Hepatocyte (in vitro differentiated cells): ENCODE data around the gene ANAPC16. TPM values are rescaled to one million over a fixed set of nuclear protein-coding genes. Genes with fewer than 3 reads are reported as not detected.

ENCODE experiments used
- DNase-seq: peaks from one replicate; pipeline ENCODE4 v3.0.0-alpha.2; 2016; ENCODE audit warnings: low spot score
- H2AFZ ChIP-seq: fragments of 200-600 bp; sonication (generic); 2 replicates; pipeline ENCODE4 v1.6.0; 2016; ENCODE audit warnings: antibody characterized with exemption, mild to moderate bottlenecking
- H3K27ac ChIP-seq: fragments of 200-600 bp; sonication (generic); 2 replicates; pipeline ENCODE4 v1.5.1; 2016; ENCODE audit warnings: mild to moderate bottlenecking
- H3K27me3 ChIP-seq: fragments of 200-600 bp; sonication (generic); 2 replicates; pipeline ENCODE4 v1.6.1; 2016
- H3K36me3 ChIP-seq: fragments of 200-600 bp; sonication (generic); replicated peaks from 2 replicates; pipeline ENCODE4 v1.5.1; 2016; ENCODE audit warnings: low read depth; ENCODE audit not compliant: insufficient read depth
- H3K4me1 ChIP-seq: fragments of 200-600 bp; sonication (generic); 2 replicates; pipeline ENCODE4 v1.5.1; 2016; ENCODE audit warnings: mild to moderate bottlenecking, moderate library complexity; ENCODE audit not compliant: insufficient read depth
- H3K4me2 ChIP-seq: fragments of 200-600 bp; sonication (generic); 2 replicates; pipeline ENCODE4 v1.6.0; 2016
- H3K4me3 ChIP-seq: fragments of 200-600 bp; sonication (generic); 2 replicates; pipeline ENCODE4 v1.5.1; 2016; ENCODE audit warnings: mild to moderate bottlenecking
- H3K79me2 ChIP-seq: fragments of 200-600 bp; sonication (generic); 2 replicates; pipeline ENCODE4 v1.6.0; 2017; ENCODE audit warnings: mild to moderate bottlenecking
- H3K9me2 ChIP-seq: fragments of 200-600 bp; sonication (generic); replicated peaks from 2 replicates; pipeline ENCODE4 v1.6.0; 2017; ENCODE audit warnings: mild to moderate bottlenecking; ENCODE audit not compliant: insufficient read depth
- H3K9me3 ChIP-seq: fragments of 200-600 bp; sonication (generic); 2 replicates; pipeline ENCODE4 v1.5.1; 2016; ENCODE audit warnings: low read depth, mild to moderate bottlenecking
- H4K20me1 ChIP-seq: fragments of 200-600 bp; sonication (generic); 2 replicates; pipeline ENCODE4 v1.6.0; 2016; ENCODE audit warnings: mild to moderate bottlenecking; ENCODE audit not compliant: insufficient read depth, poor library complexity, severe bottlenecking
- CTCF ChIP-seq: fragments of 200-600 bp; sonication (generic); IDR thresholded peaks from 2 replicates; pipeline ENCODE4 v1.5.1; 2016; ENCODE audit warnings: antibody characterized with exemption, mild to moderate bottlenecking; ENCODE audit not compliant: poor library complexity
- EZH2 ChIP-seq: fragments of 200-600 bp; sonication (generic); IDR thresholded peaks from 2 replicates; pipeline ENCODE4 v1.6.1; 2016; ENCODE audit warnings: antibody characterized with exemption, mild to moderate bottlenecking, borderline replicate concordance
- EZH2phosphoT487 ChIP-seq: fragments of 200-600 bp; sonication (generic); IDR thresholded peaks from one replicate; pipeline ENCODE4 v1.6.1; 2018; ENCODE audit warnings: antibody characterized with exemption, mild to moderate bottlenecking, low read depth, moderate library complexity; ENCODE audit not compliant: unreplicated experiment, severe bottlenecking
- WGBS: methylation state at CpG from one replicate; pipeline ENCODE4 v1.1.6; 2016; ENCODE audit warnings: low lambda C conversion rate; ENCODE audit errors: missing lambda C conversion rate; 5-methylcytosine and 5-hydroxymethylcytosine counted together
- polyA plus RNA-seq: library from polyadenylated mRNA; unstranded; fragments of >200 nt; fragmentation: Nextera tagmentation; extraction: Ambion mirVana; gene quantifications from 2 replicates; pipeline ENCODE4 v1.2.1, GENCODE V29; 2016
- total RNA-seq: library from RNA; depleted of rRNA; stranded (reverse); fragments of >200 nt; gene quantifications from 2 replicates; pipeline ENCODE4 v1.2.3, GENCODE V29; 2014

Gene ANAPC16
- total and polyA plus RNA-seq, 2 experiments from 2014 or later, result 109 to 118 TPM

DNA sequence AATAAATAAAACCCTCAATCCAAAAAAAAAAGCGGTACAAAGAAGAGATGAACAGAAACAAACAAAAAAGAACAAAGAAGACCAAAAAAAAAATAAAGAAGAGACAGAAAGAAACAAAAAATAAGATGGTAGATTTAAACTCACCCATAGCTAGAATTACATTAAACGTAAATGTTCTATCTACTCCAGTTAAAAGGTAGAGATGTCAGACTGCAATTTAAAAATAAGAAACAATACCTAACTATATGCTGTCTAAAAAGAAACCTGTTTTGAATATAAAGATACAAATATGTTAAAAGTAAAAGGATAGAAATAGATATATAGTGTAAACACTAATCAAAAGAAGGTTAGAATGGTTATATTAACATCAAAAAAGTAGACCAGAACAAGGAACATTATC lies 31.7 kb upstream of the ANAPC16 start:
- no peak for DNase-seq
- H3K9me3 ChIP-seq, result peaks cover 11% of the 10 kb centered on the region
- H3K4me1 ChIP-seq, result no peaks in the 10 kb centered on the region
- TF ChIP-seq EZH2, result no peak
- TF ChIP-seq EZH2phosphoT487, result no peak
- no peak for TF ChIP-seq CTCF
- H3K27me3 ChIP-seq, result no peaks in the 10 kb centered on the region
- H3K27ac ChIP-seq, result no peak overlapping the region
- 99% methylated on average over 2 of the region's 2 CpGs for WGBS
- no peak overlapping the region for H2AFZ ChIP-seq
- H3K9me2 ChIP-seq, result no peaks in the 10 kb centered on the region
- no peaks in the 10 kb centered on the region for H3K79me2 ChIP-seq
- no peak overlapping the region for H3K4me2 ChIP-seq
- H3K36me3 ChIP-seq, result no peaks in the 10 kb centered on the region
- H3K4me3 ChIP-seq, result no peak overlapping the region
- no peaks in the 10 kb centered on the region for H4K20me1 ChIP-seq

DNA sequence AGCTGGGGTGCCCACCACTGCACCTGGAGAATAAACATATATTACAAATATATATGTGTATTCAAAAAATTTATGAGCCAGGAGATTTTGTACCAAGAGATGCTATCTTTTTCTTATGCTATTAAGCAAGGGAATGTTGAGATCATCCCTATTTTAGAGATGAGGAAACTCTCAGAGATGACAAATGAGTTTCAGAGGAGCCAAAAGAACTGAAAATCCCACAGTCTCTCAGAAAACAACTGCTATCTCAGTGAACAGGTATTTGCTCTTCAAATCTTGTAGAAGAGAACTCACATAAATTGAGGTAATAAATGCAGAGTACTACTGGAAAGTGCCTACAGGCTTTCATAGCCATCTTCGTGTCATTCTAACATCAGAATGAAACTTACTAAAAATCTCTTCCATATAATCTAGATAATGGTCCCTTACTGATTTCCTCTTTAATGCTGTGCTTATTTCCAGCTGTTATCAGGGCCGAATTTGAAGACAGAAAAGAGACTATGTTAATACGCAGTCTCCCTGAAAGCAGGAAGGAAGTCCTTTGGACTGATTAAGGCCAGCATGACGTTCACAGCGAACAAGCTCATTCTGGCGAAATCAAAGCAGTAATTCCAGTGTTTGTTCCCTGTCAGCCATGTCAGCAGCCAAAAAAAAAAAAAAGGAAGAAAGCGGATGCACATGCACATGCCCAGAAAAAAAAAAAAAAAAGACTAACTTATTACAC lies 29.4 kb upstream of the ANAPC16 start:
- Histone ChIP-seq H3K9me2 (no peaks in the 10 kb centered on the region), H3K9me3 (peaks cover 11% of the 10 kb centered on the region), H2AFZ (no peak overlapping the region), H3K4me2 (peak overlapping the region; percentile 7), H4K20me1 (no peaks in the 10 kb centered on the region), H3K36me3 (no peaks in the 10 kb centered on the region), H3K4me1 (no peaks in the 10 kb centered on the region), H3K79me2 (no peaks in the 10 kb centered on the region), H3K27ac (peak overlapping the region; percentile 72), H3K27me3 (no peaks in the 10 kb centered on the region), H3K4me3 (no peak overlapping the region)
- DNase-seq, result no peak
- WGBS, result 67% methylated on average over 7 of the region's 7 CpGs
- no peak for TF ChIP-seq EZH2phosphoT487
- no peak for TF ChIP-seq CTCF
- TF ChIP-seq EZH2, result no peak

DNA sequence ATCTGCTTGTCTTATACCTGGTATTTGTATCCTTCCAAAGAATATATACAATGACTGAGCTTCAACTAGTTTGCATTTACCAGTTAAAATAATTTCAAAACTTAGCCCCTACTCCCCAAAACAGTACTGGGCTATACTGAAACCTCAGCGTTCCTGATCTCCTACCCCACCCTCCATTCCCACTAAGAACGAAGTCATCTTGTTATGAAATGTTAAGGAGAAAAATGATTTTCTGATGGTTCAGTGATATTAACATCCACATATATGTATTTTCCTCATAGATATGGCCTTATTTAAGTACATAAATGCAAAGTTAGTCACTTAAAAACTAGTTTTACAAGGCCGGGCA lies 28.9 kb upstream of the ANAPC16 start:
- Histone ChIP-seq H4K20me1 (no peaks in the 10 kb centered on the region), H3K4me1 (no peaks in the 10 kb centered on the region), H3K9me2 (no peaks in the 10 kb centered on the region), H2AFZ (no peak overlapping the region), H3K4me2 (no peak overlapping the region), H3K27ac (peak overlapping the region; percentile 72), H3K4me3 (no peak overlapping the region), H3K36me3 (no peaks in the 10 kb centered on the region), H3K9me3 (peaks cover 11% of the 10 kb centered on the region), H3K79me2 (no peaks in the 10 kb centered on the region), H3K27me3 (no peaks in the 10 kb centered on the region)
- 94% methylated on average over 3 of the region's 3 CpGs for WGBS
- DNase-seq, result no peak
- TF ChIP-seq CTCF (no peak), EZH2 (no peak), EZH2phosphoT487 (no peak)

- no peak overlapping the region for H3K27ac ChIP-seq
- DNase-seq, result no peak
Observed at GRCh38 chr10:72194949-72195348, 20.9 kb upstream of the ANAPC16 start.

More at GRCh38 chr10:72194949-72195348, 20.9 kb upstream of the ANAPC16 start:
- no peak overlapping the region for H2AFZ ChIP-seq
- H3K36me3 ChIP-seq, result no peaks in the 10 kb centered on the region
- no peak overlapping the region for H3K4me3 ChIP-seq
- H3K4me1 ChIP-seq, result no peaks in the 10 kb centered on the region
- WGBS, result 98% methylated on average over 2 of the region's 2 CpGs
- no peaks in the 10 kb centered on the region for H3K79me2 ChIP-seq
- no peaks in the 10 kb centered on the region for H3K9me2 ChIP-seq
- no peak overlapping the region for H3K4me2 ChIP-seq
- no peaks in the 10 kb centered on the region for H3K27me3 ChIP-seq
- no peaks in the 10 kb centered on the region for H3K9me3 ChIP-seq
- H4K20me1 ChIP-seq, result no peaks in the 10 kb centered on the region
- TF ChIP-seq EZH2phosphoT487, result no peak
- TF ChIP-seq EZH2, result no peak
- no peak for TF ChIP-seq CTCF
